ENCODE measurements around the gene NRG3.

The NRG3 gene

GRCh38 chr10:82565197-82565575 is 690.2 kb downstream of the NRG3 start:
- no peaks in the 10 kb centered on the region for H3K4me1 ChIP-seq (ENCODE audit: control insufficient read depth, insufficient read depth, low read length)
- ChIA-PET POLR2A (no interaction called here), CTCF (no interaction called here)
- no peaks in the 10 kb centered on the region for H3K9me3 ChIP-seq (ENCODE audit: control insufficient read depth, insufficient read depth, low read depth, low read length)
- no peaks in the 10 kb centered on the region for H3K36me3 ChIP-seq (ENCODE audit: control insufficient read depth in 2 of 2, insufficient read depth in 1 of 2, low read length in 2 of 2)
- H3K27ac ChIP-seq (ENCODE audit: extremely low read depth, low read depth, low read length): no peak overlapping the region
- no peak overlapping the region for H3K4me3 ChIP-seq (ENCODE audit: low read depth, low read length)
- TF ChIP-seq ZFP41 (tag by site-specific recombination; IDR thresholded peaks at IDR 0.05; ENCODE audit: borderline replicate concordance): no peak
- TF ChIP-seq ZNF354C (tag by site-specific recombination; IDR thresholded peaks at IDR 0.05; ENCODE audit: borderline replicate concordance, low read depth): no peak
- TF ChIP-seq ZNF501 (tag by site-specific recombination; IDR thresholded peaks at IDR 0.05): no peak
- no peak for TF ChIP-seq ZFP37 (tag by site-specific recombination; IDR thresholded peaks at IDR 0.05)
- no peak for TF ChIP-seq ZSCAN5A (tag by site-specific recombination; IDR thresholded peaks at IDR 0.05)
- TF ChIP-seq ZNF248 (tag by site-specific recombination; IDR thresholded peaks at IDR 0.05): no peak
- TF ChIP-seq ZBTB44 (tag by site-specific recombination; IDR thresholded peaks at IDR 0.05): no peak
- TF ChIP-seq ZNF266 (tag by site-specific recombination; IDR thresholded peaks at IDR 0.05; ENCODE audit: low read depth): no peak
- no peak for TF ChIP-seq ZNF513 (tag by site-specific recombination; IDR thresholded peaks at IDR 0.05)
- TF ChIP-seq ZNF658 (tag by site-specific recombination; IDR thresholded peaks at IDR 0.05): no peak
- TF ChIP-seq ZNF146 (tag by site-specific recombination; IDR thresholded peaks at IDR 0.05): no peak
- TF ChIP-seq ZNF596 (tag by site-specific recombination; IDR thresholded peaks at IDR 0.05): no peak
- no peak for TF ChIP-seq ZNF692 (tag by site-specific recombination; IDR thresholded peaks at IDR 0.05)
- TF ChIP-seq ZSCAN18 (tag by site-specific recombination; IDR thresholded peaks at IDR 0.05): no peak
- TF ChIP-seq ZNF423 (tag by site-specific recombination; IDR thresholded peaks at IDR 0.05): no peak
- TF ChIP-seq ZNF391 (tag by site-specific recombination; IDR thresholded peaks at IDR 0.05; ENCODE audit: borderline replicate concordance, low read depth): no peak
- no peak for TF ChIP-seq PRDM10 (tag by site-specific recombination; IDR thresholded peaks at IDR 0.05)
- no peak for TF ChIP-seq SCRT2 (tag by site-specific recombination; IDR thresholded peaks at IDR 0.05)

Measured in HEK293 (cell line).